22Rv1 (cell line): Measurements from ENCODE around the gene FAM83D.

Experiments
- ZFX ChIP-seq: fragments of 450-650 bp; IDR thresholded peaks from 2 replicates; pipeline ENCODE4 v1.6.1; 2017; ENCODE audit warnings: antibody characterized with exemption, borderline replicate concordance
- TF ChIP-seq, protein P1 (sequence below): fragments of 450-650 bp; IDR thresholded peaks from 2 replicates; pipeline ENCODE4 v1.5.1; 2017; ENCODE audit warnings: mild to moderate bottlenecking

DNA sequence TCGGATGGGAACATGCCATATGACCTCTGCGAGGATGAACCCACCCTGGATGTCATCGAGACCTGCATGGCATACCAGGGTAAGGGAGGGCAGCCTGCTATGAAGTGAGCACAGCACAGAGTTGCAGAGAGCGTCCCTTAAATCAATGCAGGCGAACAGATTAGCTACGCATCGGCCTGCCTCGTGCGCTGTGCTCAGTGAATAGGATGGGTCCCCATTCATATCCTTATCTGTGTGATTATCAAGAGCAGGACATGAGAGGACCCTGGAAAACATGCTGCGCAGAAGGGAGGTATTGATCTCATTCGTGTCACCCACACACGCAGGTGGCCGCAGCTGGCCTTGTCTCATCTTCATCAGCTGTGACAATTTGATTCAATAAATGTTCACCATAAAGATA is 25.6 kb upstream of the FAM83D start:
- TF ChIP-seq, protein P1, sequence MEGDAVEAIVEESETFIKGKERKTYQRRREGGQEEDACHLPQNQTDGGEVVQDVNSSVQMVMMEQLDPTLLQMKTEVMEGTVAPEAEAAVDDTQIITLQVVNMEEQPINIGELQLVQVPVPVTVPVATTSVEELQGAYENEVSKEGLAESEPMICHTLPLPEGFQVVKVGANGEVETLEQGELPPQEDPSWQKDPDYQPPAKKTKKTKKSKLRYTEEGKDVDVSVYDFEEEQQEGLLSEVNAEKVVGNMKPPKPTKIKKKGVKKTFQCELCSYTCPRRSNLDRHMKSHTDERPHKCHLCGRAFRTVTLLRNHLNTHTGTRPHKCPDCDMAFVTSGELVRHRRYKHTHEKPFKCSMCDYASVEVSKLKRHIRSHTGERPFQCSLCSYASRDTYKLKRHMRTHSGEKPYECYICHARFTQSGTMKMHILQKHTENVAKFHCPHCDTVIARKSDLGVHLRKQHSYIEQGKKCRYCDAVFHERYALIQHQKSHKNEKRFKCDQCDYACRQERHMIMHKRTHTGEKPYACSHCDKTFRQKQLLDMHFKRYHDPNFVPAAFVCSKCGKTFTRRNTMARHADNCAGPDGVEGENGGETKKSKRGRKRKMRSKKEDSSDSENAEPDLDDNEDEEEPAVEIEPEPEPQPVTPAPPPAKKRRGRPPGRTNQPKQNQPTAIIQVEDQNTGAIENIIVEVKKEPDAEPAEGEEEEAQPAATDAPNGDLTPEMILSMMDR: no peak
- TF ChIP-seq ZFX: no peak
